Measurements from ENCODE around the gene CA6.

DNA sequence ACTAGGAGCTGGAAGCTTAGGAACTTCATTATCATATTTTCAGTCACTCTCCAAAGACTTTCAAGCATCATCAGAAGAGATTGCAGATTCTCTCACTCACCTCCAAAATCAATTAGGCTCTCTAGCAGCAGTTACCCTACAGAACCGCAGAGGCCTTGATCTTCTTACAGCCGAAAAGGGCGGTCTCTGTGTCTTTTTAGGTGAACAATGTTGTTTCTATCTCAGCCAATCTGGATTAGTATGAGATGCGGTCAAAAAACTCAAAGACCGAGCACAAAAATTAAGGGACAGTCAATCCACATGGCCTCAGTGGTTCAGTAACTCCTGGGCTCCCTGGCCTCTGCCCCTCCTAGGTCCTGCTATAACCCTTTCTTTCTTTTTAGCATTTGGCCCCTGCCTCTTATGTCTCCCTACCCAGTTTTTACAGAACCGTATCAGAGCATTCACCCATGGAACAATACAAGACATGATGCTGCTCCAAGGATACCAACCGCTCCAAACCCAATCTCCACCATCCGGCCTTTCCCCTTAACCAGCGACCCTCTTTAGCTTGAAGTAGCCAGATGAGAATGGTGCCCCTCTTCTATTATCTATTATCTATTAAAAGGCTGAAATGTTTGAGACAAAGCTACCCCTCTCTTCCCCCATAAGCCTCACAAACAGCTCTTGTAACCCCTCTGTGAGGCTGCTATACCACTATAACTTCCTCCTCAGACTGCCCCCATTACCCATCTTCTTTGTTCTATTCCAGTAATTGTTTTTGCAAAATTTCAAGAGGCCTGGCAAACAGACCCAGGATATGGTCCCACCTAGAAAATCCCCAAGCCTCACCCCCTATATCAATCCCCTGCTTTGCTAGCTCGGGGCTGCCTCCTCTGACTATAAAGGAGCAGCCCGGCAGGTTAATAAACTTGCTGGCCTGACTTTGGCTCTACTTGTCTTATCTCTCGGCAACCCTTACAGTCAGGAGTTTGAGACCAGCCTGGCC, 18.7 kb upstream of the CA6 start:
- TF ChIP-seq CTCF (IDR thresholded peaks at IDR 0.05 in 8 of 11, conservative IDR thresholded peaks at IDR 0.05 in 3 of 11) (no peak), POLR2A (IDR thresholded peaks at IDR 0.05) (no peak), POLR2AphosphoS5 (IDR thresholded peaks at IDR 0.05) (no peak)
